OCI-LY3 (cell line): ENCODE measurements around the gene PTDSS2.

Experiments used
- CTCF ChIP-seq: fragments of 200-600, 300-600 bp; sonication (generic); IDR thresholded peaks from 2 replicates; pipeline ENCODE4 v1.5.1; 2014; ENCODE audit warnings: antibody characterized with exemption, low read length, low read depth
- EZH2phosphoT487 ChIP-seq: fragments of 200-600 bp; shearing (Covaris generic); IDR thresholded peaks from 2 replicates; pipeline ENCODE4 v1.6.1; 2018; ENCODE audit warnings: antibody characterized with exemption, mixed run types, low read depth

GRCh38 chr11:447923-448731, 2.0 kb upstream of the PTDSS2 start:
- TF ChIP-seq CTCF = peak; percentile 92
- no peak for TF ChIP-seq EZH2phosphoT487
